HCT116 (cell line): Measurements from ENCODE around the gene RNF8. TPM values are rescaled to one million over a fixed set of nuclear protein-coding genes. Genes with fewer than 3 reads are reported as not detected.

Experiments used
- ATAC-seq: fragments of 200-7000 bp; cut with Tn5 transposase; 2 replicates; pipeline ENCODE4 v1.9.1; 2020; ENCODE audit warnings: mild to moderate bottlenecking, moderate library complexity
- BruUV-seq: library from RNA; stranded (reverse); fragments of 400-500 nt; replicated peaks from 2 replicates; lab custom pipeline; 2021; lab: Mats Ljungman, UMichigan
- CTCF ChIA-PET: fragments of 300-600 bp; sonication (Branson Sonifier 250); formaldehyde crosslinking; loops from one replicate; lab custom pipeline; 2021; ENCODE audit warnings: antibody characterized with exemption; lab: Charles Lee
- POLR2A ChIA-PET: fragments of 300-600, 350-600 bp; sonication (Branson Sonifier 250); formaldehyde crosslinking; loops from one replicate; lab custom pipeline; 2021; ENCODE audit warnings: antibody characterized with exemption; lab: Charles Lee
- RAD21 ChIA-PET, 2 experiments: fragments of 300-600 bp; sonication (Branson Sonifier 250); formaldehyde crosslinking; loops; one replicate each; lab custom pipeline; 2023; ENCODE audit warnings: low total read pairs in 2 of 2; ENCODE audit not compliant: uncharacterized antibody in 2 of 2, unreplicated experiment in 2 of 2, low non-redundant PET in 1 of 2; lab: Charles Lee
- DNase-seq: peaks from one replicate; pipeline ENCODE4 v3.0.0-alpha.2; 2010; ENCODE audit warnings: low read depth, low spot score
- H2AFZ ChIP-seq: fragments of 200-600 bp; shearing (Covaris generic), sonication (generic); 2 replicates; pipeline ENCODE4 v1.6.1; 2017; ENCODE audit warnings: low read depth, mixed run types, mixed read lengths, antibody characterized with exemption, low read length; ENCODE audit not compliant: poor library complexity, severe bottlenecking
- H3K27ac ChIP-seq: 2 replicates; pipeline ENCODE4 v1.5.1; 2012; ENCODE audit warnings: low read depth, low read length
- H3K27me3 ChIP-seq: fragments of 200-600 bp; sonication (generic); 2 replicates; pipeline ENCODE4 v1.6.1; 2016; ENCODE audit warnings: mixed run types, low read length, mixed read lengths; ENCODE audit not compliant: insufficient read depth
- H3K36me3 ChIP-seq, 2 experiments: fragments of 200-500 bp in 1 of 2; fragments of 200-600 bp in 1 of 2; sonication (Bioruptor generic) in 1 of 2; sonication (generic) in 1 of 2; 2 replicates each; pipeline versions ENCODE4 v1.5.1 to v1.6.1; 2014 to 2016; ENCODE audit warnings: low read length in 2 of 2, inconsistent platforms in 1 of 2, mixed read lengths in 1 of 2, mixed run types in 1 of 2; ENCODE audit not compliant: insufficient read depth in 2 of 2, control insufficient read depth in 1 of 2
- H3K4me1 ChIP-seq, 2 experiments: fragments of 200-600 bp in 1 of 2; sonication (generic) in 1 of 2; 2 replicates each; pipeline versions ENCODE4 v1.5.1 to v1.6.1; 2012 to 2017; ENCODE audit warnings: low read length in 2 of 2, inconsistent platforms in 1 of 2, mild to moderate bottlenecking in 1 of 2, mixed read lengths in 1 of 2, mixed run types in 1 of 2, moderate library complexity in 1 of 2; ENCODE audit not compliant: insufficient read depth in 2 of 2, control insufficient read depth in 1 of 2
- H3K4me2 ChIP-seq: fragments of 200-600 bp; sonication (generic); 2 replicates; pipeline ENCODE4 v1.6.1; 2017; ENCODE audit warnings: mixed run types, low read length, mixed read lengths
- H3K4me3 ChIP-seq, 2 experiments: fragments of 200-600 bp in 1 of 2; sonication (generic) in 1 of 2; replicated peaks in 1 of 2; 2 replicates each; pipeline ENCODE4 v1.5.1; 2011 to 2016; ENCODE audit warnings: low read length in 2 of 2, control low read depth in 1 of 2, low read depth in 1 of 2, mild to moderate bottlenecking in 1 of 2, mixed read lengths in 1 of 2, mixed run types in 1 of 2
- H3K79me2 ChIP-seq: fragments of 200-600 bp; sonication (generic); 2 replicates; pipeline ENCODE4 v1.6.1; 2017; ENCODE audit warnings: mild to moderate bottlenecking, mixed run types, low read length, moderate library complexity, mixed read lengths; ENCODE audit not compliant: insufficient read depth
- H3K9ac ChIP-seq: fragments of 200-600 bp; sonication (generic); 2 replicates; pipeline ENCODE4 v1.6.1; 2016; ENCODE audit warnings: low read length, mixed read lengths
- H3K9me2 ChIP-seq: fragments of 200-600 bp; sonication (generic), shearing (Covaris generic); 2 replicates; pipeline ENCODE4 v1.6.1; 2017; ENCODE audit warnings: mixed run types, mild to moderate bottlenecking, moderate library complexity; ENCODE audit not compliant: insufficient read depth
- H3K9me3 ChIP-seq, 2 experiments: fragments of 200-500 bp in 1 of 2; fragments of 200-600 bp in 1 of 2; sonication (Bioruptor generic) in 1 of 2; sonication (generic) in 1 of 2; 2 replicates each; pipeline ENCODE4 v1.6.1; 2014 to 2017; ENCODE audit warnings: low read length in 2 of 2, mixed read lengths in 2 of 2, inconsistent platforms in 1 of 2, low read depth in 1 of 2, mild to moderate bottlenecking in 1 of 2, mixed run types in 1 of 2, moderate library complexity in 1 of 2; ENCODE audit not compliant: control insufficient read depth in 1 of 2, insufficient read depth in 1 of 2
- H4K20me1 ChIP-seq: fragments of 200-600 bp; sonication (generic), shearing (Covaris generic); 2 replicates; pipeline ENCODE4 v1.6.1; 2017; ENCODE audit warnings: mixed run types, mild to moderate bottlenecking, moderate library complexity; ENCODE audit not compliant: insufficient read depth
- CBX3 ChIP-seq: IDR thresholded peaks from 2 replicates; pipeline ENCODE4 v1.6.1; 2012; ENCODE audit warnings: low read depth
- CEBPB ChIP-seq: IDR thresholded peaks from 2 replicates; pipeline ENCODE4 v1.6.1; 2012; ENCODE audit warnings: low read depth
- EGR1 ChIP-seq: IDR thresholded peaks from 2 replicates; pipeline ENCODE4 v1.6.1; 2012; ENCODE audit warnings: low read depth
- ELF1 ChIP-seq: IDR thresholded peaks from 2 replicates; pipeline ENCODE4 v1.6.1; 2012; ENCODE audit warnings: low read depth, borderline replicate concordance
- EZH2 ChIP-seq: fragments of 200-600 bp; sonication (generic); IDR thresholded peaks from 2 replicates; pipeline ENCODE4 v1.6.1; 2017; ENCODE audit warnings: antibody characterized with exemption, mixed run types
- EZH2phosphoT487 ChIP-seq: fragments of 200-600 bp; IDR thresholded peaks from 2 replicates; pipeline ENCODE4 v1.6.1; 2018; ENCODE audit warnings: antibody characterized with exemption, borderline replicate concordance
- FOSL1 ChIP-seq: IDR thresholded peaks from 2 replicates; pipeline ENCODE4 v1.6.1; 2012; ENCODE audit warnings: low read depth
- RAD21 ChIP-seq: IDR thresholded peaks from 2 replicates; pipeline ENCODE4 v1.6.1; 2012; ENCODE audit warnings: low read depth, mild to moderate bottlenecking
- REST ChIP-seq: IDR thresholded peaks from 2 replicates; pipeline ENCODE4 v1.6.1; 2012; ENCODE audit warnings: low read depth
- SP1 ChIP-seq: IDR thresholded peaks from 2 replicates; pipeline ENCODE4 v1.6.1; 2012; ENCODE audit warnings: low read depth
- YY1 ChIP-seq: IDR thresholded peaks from 2 replicates; pipeline ENCODE4 v1.6.1; 2011; ENCODE audit warnings: low read length, low read depth, moderate library complexity, mild to moderate bottlenecking; ENCODE audit not compliant: insufficient replicate concordance; ENCODE audit errors: extremely low read depth
- ZNF274 ChIP-seq: fragments of 200-500 bp; sonication (Bioruptor generic); IDR thresholded peaks from 2 replicates; pipeline ENCODE4 v1.6.1; 2014; ENCODE audit warnings: mild to moderate bottlenecking, low read depth, low read length, inconsistent platforms
- intact Hi-C: fragments of 100-400 bp; cut with micrococcal nuclease; formaldehyde crosslinking; loops from 2 replicates; pipeline ENCODE4 v1.10.0; 2022
- total RNA-seq: library from RNA; stranded (reverse); gene quantifications from one replicate; pipeline ENCODE4 v1.2.1, GENCODE V29; 2021; ENCODE audit not compliant: unreplicated experiment
- TF ChIP-seq, protein P1 (sequence below), 3 experiments: fragments of 200-600 bp in 1 of 3; sonication (generic) in 1 of 3; IDR thresholded peaks in 2 of 3; conservative IDR thresholded peaks in 1 of 3; 2 replicates each; pipeline ENCODE4 v1.5.1; 2012 to 2017; ENCODE audit warnings: low read depth in 2 of 3, low read length in 2 of 3, antibody characterized with exemption in 1 of 3, borderline replicate concordance in 1 of 3, control low read depth in 1 of 3, mild to moderate bottlenecking in 1 of 3, mixed read lengths in 1 of 3, mixed run types in 1 of 3, moderate library complexity in 1 of 3; ENCODE audit not compliant: insufficient read depth in 1 of 3
- TF ChIP-seq, protein P2 (sequence below): IDR thresholded peaks from 2 replicates; pipeline ENCODE4 v1.6.1; 2012

The RNF8 gene
- total RNA-seq, 1 experiment from 2014 or later: 28.0 TPM

- H4K20me1 ChIP-seq: no peaks in the 10 kb centered on the region
- ATAC-seq: no peak
- no peak overlapping the region for H3K9ac ChIP-seq
- H2AFZ ChIP-seq: no peak overlapping the region
- H3K27ac ChIP-seq: no peak overlapping the region
- RAD21 ChIA-PET: no interaction called here
- TF ChIP-seq FOSL1: no peak
- no peak for TF ChIP-seq REST
- no peak for TF ChIP-seq CEBPB
- TF ChIP-seq ELF1: no peak
- TF ChIP-seq RAD21: no peak
- no peak for TF ChIP-seq YY1
- no peak for TF ChIP-seq EZH2
- TF ChIP-seq ZNF274: no peak
- TF ChIP-seq, protein P1, sequence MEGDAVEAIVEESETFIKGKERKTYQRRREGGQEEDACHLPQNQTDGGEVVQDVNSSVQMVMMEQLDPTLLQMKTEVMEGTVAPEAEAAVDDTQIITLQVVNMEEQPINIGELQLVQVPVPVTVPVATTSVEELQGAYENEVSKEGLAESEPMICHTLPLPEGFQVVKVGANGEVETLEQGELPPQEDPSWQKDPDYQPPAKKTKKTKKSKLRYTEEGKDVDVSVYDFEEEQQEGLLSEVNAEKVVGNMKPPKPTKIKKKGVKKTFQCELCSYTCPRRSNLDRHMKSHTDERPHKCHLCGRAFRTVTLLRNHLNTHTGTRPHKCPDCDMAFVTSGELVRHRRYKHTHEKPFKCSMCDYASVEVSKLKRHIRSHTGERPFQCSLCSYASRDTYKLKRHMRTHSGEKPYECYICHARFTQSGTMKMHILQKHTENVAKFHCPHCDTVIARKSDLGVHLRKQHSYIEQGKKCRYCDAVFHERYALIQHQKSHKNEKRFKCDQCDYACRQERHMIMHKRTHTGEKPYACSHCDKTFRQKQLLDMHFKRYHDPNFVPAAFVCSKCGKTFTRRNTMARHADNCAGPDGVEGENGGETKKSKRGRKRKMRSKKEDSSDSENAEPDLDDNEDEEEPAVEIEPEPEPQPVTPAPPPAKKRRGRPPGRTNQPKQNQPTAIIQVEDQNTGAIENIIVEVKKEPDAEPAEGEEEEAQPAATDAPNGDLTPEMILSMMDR (IDR thresholded peaks at IDR 0.05 in 2 of 3, conservative IDR thresholded peaks at IDR 0.05 in 1 of 3; ENCODE audit: borderline replicate concordance in 1 of 3, insufficient read depth in 1 of 3, low read depth in 2 of 3, low read length in 2 of 3): no peak
- TF ChIP-seq SP1: no peak
- no peak for TF ChIP-seq EZH2phosphoT487
- TF ChIP-seq EGR1: no peak
- TF ChIP-seq CBX3: no peak
- TF ChIP-seq, protein P2, sequence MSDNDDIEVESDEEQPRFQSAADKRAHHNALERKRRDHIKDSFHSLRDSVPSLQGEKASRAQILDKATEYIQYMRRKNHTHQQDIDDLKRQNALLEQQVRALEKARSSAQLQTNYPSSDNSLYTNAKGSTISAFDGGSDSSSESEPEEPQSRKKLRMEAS: no peak
- TF ChIP-seq, all 23 proteins: peak for 0
- H3K79me2 ChIP-seq: no peaks in the 10 kb centered on the region
- CTCF ChIA-PET: interaction anchor here (0.6 kb wide), 1 partner anchor 56 kb away, joined by 3 read pairs; no protein-coding TSS in a partner anchor
- H3K27me3 ChIP-seq: no peaks in the 10 kb centered on the region
- no peak overlapping the region for H3K4me2 ChIP-seq
- POLR2A ChIA-PET: no interaction called here
- H3K36me3 ChIP-seq: peaks cover 16 to 23% of the 10 kb centered on the region in 2 experiments; a peak in 3 of 4 replicates
- no peak for DNase-seq
- no TSS peak for BruUV-seq
- no peaks in the 10 kb centered on the region for H3K9me2 ChIP-seq
- no peak overlapping the region for H3K4me3 ChIP-seq
- H3K9me3 ChIP-seq: no peaks in the 10 kb centered on the region
- intact Hi-C loops: loop anchor here (10.0 kb wide), 1 partner anchor 374 kb away; the partner anchor contains the start of gene MDGA1
- peaks cover 0 to 21% of the 10 kb centered on the region in 2 experiments; a peak in 2 of 4 replicates for H3K4me1 ChIP-seq
Observed at GRCh38 chr6:37320646-37321045, 33.1 kb upstream of the RNF8 start.
